Ishikawa (cell line): ENCODE results near the gene PDE8A.

ENCODE experiments used
- CREB1 ChIP-seq: IDR thresholded peaks from 2 replicates; pipeline ENCODE4 v1.6.1; 2012; ENCODE audit warnings: low read depth
- EP300 ChIP-seq: IDR thresholded peaks from 2 replicates; pipeline ENCODE4 v1.6.1; 2012; ENCODE audit warnings: borderline replicate concordance
- FOXM1 ChIP-seq: IDR thresholded peaks from 2 replicates; pipeline ENCODE4 v1.6.1; 2012; ENCODE audit warnings: low read depth, borderline replicate concordance
- RAD21 ChIP-seq: IDR thresholded peaks from 2 replicates; pipeline ENCODE4 v1.6.1; 2012; ENCODE audit warnings: low read depth
- TAF1 ChIP-seq: IDR thresholded peaks from 2 replicates; pipeline ENCODE4 v1.6.1; 2012; ENCODE audit warnings: low read depth, mild to moderate bottlenecking
- TEAD4 ChIP-seq: IDR thresholded peaks from 2 replicates; pipeline ENCODE4 v1.6.1; 2012
- YY1 ChIP-seq: IDR thresholded peaks from 2 replicates; pipeline ENCODE4 v1.6.1; 2012; ENCODE audit warnings: low read depth
- ZBTB7A ChIP-seq: IDR thresholded peaks from 2 replicates; pipeline ENCODE4 v1.6.1; 2012; ENCODE audit warnings: low read depth
- TF ChIP-seq, protein P1 (sequence below): IDR thresholded peaks from 2 replicates; pipeline ENCODE4 v1.6.1; 2012
- TF ChIP-seq, protein P2 (sequence below): IDR thresholded peaks from 2 replicates; pipeline ENCODE4 v1.6.1; 2012; ENCODE audit warnings: low read depth, mild to moderate bottlenecking
- TF ChIP-seq, protein P3 (sequence below): IDR thresholded peaks from 2 replicates; pipeline ENCODE4 v1.6.1; 2012

DNA sequence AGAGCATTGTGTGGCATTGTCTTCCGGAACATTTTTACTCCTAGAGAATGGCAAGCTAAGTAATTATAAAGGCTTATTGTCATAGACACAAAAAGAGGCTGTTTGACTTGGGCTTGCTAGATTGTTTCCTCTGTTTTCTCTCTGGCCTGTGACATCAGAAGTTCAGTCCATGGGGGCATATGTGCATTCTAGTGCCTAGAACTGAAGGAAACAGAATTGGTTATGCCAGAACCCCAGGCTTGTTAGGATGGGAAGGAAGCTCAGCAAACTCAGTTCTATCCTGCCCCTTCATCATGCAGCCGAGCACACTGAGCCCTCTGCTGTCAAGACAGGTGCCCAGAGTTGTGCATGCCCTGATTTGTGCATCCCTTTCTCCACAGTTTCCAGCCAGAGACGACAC lies 131.3 kb downstream of the PDE8A start:
- TF ChIP-seq YY1 (no peak), TAF1 (no peak), FOXM1 (no peak), RAD21 (no peak), ZBTB7A (no peak), EP300 (no peak), TEAD4 (no peak), CREB1 (no peak)
- TF ChIP-seq, protein P1, sequence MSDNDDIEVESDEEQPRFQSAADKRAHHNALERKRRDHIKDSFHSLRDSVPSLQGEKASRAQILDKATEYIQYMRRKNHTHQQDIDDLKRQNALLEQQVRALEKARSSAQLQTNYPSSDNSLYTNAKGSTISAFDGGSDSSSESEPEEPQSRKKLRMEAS = no peak
- TF ChIP-seq, protein P2, sequence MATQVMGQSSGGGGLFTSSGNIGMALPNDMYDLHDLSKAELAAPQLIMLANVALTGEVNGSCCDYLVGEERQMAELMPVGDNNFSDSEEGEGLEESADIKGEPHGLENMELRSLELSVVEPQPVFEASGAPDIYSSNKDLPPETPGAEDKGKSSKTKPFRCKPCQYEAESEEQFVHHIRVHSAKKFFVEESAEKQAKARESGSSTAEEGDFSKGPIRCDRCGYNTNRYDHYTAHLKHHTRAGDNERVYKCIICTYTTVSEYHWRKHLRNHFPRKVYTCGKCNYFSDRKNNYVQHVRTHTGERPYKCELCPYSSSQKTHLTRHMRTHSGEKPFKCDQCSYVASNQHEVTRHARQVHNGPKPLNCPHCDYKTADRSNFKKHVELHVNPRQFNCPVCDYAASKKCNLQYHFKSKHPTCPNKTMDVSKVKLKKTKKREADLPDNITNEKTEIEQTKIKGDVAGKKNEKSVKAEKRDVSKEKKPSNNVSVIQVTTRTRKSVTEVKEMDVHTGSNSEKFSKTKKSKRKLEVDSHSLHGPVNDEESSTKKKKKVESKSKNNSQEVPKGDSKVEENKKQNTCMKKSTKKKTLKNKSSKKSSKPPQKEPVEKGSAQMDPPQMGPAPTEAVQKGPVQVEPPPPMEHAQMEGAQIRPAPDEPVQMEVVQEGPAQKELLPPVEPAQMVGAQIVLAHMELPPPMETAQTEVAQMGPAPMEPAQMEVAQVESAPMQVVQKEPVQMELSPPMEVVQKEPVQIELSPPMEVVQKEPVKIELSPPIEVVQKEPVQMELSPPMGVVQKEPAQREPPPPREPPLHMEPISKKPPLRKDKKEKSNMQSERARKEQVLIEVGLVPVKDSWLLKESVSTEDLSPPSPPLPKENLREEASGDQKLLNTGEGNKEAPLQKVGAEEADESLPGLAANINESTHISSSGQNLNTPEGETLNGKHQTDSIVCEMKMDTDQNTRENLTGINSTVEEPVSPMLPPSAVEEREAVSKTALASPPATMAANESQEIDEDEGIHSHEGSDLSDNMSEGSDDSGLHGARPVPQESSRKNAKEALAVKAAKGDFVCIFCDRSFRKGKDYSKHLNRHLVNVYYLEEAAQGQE = no peak
- TF ChIP-seq, protein P3, sequence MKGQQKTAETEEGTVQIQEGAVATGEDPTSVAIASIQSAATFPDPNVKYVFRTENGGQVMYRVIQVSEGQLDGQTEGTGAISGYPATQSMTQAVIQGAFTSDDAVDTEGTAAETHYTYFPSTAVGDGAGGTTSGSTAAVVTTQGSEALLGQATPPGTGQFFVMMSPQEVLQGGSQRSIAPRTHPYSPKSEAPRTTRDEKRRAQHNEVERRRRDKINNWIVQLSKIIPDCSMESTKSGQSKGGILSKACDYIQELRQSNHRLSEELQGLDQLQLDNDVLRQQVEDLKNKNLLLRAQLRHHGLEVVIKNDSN = no peak
